Pancreas (tissue), 10 donors: Measurements from ENCODE around the gene UBAP1. TPM values are rescaled to one million over a fixed set of nuclear protein-coding genes. Genes with fewer than 3 reads are reported as not detected.
"Not testable (repeated sequence)": the region's sequence is repeated elsewhere in the genome, so short reads cannot be mapped to it uniquely, and the experiment has no call there.

Experiments used
- ATAC-seq, 4 donors: fragments of 200-7000 bp; cut with Tn5 transposase; one replicate each; pipeline versions ENCODE4 v1.8.0 to v1.9.1; 2020; ENCODE audit warnings: mild to moderate bottlenecking in 4 of 4, moderate library complexity in 4 of 4
- DNase-seq, 6 donors: peaks; one replicate each; pipeline ENCODE4 v3.0.0-alpha.2; 2020
- FAIRE-seq: peaks from 2 replicates; lab custom pipeline; 2012; peaks lifted over from hg19 to GRCh38; lab: Jason Lieb, UNC
- H3K27ac ChIP-seq, 4 donors: fragments of 200-600 bp; sonication (generic); 1 replicate in 3 of 4; 2 replicates in 1 of 4; pipeline versions ENCODE4 v1.5.0 to v1.8.0; 2020
- H3K27me3 ChIP-seq, 4 donors: fragments of 200-600 bp; one replicate each; pipeline ENCODE4 v1.8.0; 2021
- H3K36me3 ChIP-seq, 3 donors: fragments of 200-600 bp; sonication (generic) in 1 of 3; one replicate each; pipeline versions ENCODE4 v1.5.0 to v1.8.0; 2020 to 2021
- H3K4me1 ChIP-seq, 3 donors: fragments of 200-600 bp; one replicate each; pipeline ENCODE4 v1.8.0; 2021
- H3K4me3 ChIP-seq, 4 donors: fragments of 200-600 bp; sonication (generic) in 2 of 4; one replicate each; pipeline versions ENCODE4 v1.5.0 to v1.8.0; 2020 to 2021
- H3K9me3 ChIP-seq, 4 donors: fragments of 200-600 bp; one replicate each; pipeline ENCODE4 v1.8.0; 2021
- WGBS, 2 donors: extraction: QIAGEN DNeasy Blood & Tissue Kit; methylation state at CpG; one replicate each; pipeline ENCODE4 v1.1.7; 2013; 5-methylcytosine and 5-hydroxymethylcytosine counted together
- intact Hi-C, 3 donors: fragments of 100-400 bp; cut with DNase I; formaldehyde crosslinking; loops; one replicate each; pipeline versions ENCODE4 v1.11.1 to v1.14.2; 2022
- polyA plus RNA-seq, 2 donors: library from polyadenylated mRNA; stranded (reverse); fragments of 200-250 nt; gene quantifications; one replicate each; pipeline ENCODE4 v1.2.3, GENCODE V29; 2013
- total RNA-seq, 6 donors: library from RNA; stranded (reverse); fragmentation: NEBNext Ultra II Directional in 4 of 6; extraction: Animal tissue kit (Norgen Biotek cat#: 25700) in 4 of 6; gene quantifications; one replicate each; pipeline versions ENCODE4 v1.2.1 to v1.2.4, GENCODE V29; 2021 to 2023
- TF ChIP-seq, protein P1 (sequence below), 4 donors: fragments of 200-600 bp; sonication (generic) in 3 of 4; IDR thresholded peaks; one replicate each; pipeline versions ENCODE4 v1.5.0 to v1.8.0; 2021; ENCODE audit warnings: antibody characterized with exemption in 4 of 4
- donor health status: healthy with polysubstance abuse.
- donor health status: DM: no; HTN: no; CAD: no; lungs with moderate emphysema.
- donor health status: DM: no; HTN: no; CAD: no.
- donor health status: control.
- donor health status: control.
- donor health status: Bipolar disorder and iron deficiency.
- donor health status: DM: yes; HTN: yes; CAD: no.
- donor health status: DM: no; HTN: no; CAD: no.
- donor health status: DM: no; HTN: no; CAD: no.
- donor health status: DM: yes; HTN: yes; CAD: no.

UBAP1 gene
- total and polyA plus RNA-seq, 8 donors, result 12.1 to 25.6 (median 17.0) TPM

DNA sequence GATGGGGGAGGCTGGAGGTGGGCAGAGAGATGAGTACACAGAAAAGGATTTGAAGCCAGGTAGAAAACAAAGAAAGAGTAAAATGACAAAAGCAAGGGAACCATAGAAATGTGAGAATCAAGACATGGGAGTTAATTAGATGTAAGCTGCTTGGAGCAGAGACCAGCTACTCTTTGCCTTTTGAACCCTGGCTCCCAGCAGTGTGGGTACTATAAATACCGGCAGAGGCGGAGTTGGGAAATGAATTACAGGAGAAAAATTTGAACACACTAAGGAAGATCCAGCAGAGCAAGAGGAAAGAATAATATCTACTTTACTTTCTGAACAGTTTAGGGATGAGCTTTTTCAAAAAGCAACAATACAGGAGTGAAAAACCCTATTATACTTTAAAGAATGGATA, 113.7 kb downstream of the UBAP1 start:
- no peak for FAIRE-seq
- Histone ChIP-seq H3K27ac (no peak overlapping the region), H3K36me3 (no peaks in the 10 kb centered on the region), H3K27me3 (no peaks in the 10 kb centered on the region), H3K4me3 (no peak overlapping the region), H3K4me1 (no peaks in the 10 kb centered on the region), H3K9me3 (no peaks in the 10 kb centered on the region)
- TF ChIP-seq, protein P1, sequence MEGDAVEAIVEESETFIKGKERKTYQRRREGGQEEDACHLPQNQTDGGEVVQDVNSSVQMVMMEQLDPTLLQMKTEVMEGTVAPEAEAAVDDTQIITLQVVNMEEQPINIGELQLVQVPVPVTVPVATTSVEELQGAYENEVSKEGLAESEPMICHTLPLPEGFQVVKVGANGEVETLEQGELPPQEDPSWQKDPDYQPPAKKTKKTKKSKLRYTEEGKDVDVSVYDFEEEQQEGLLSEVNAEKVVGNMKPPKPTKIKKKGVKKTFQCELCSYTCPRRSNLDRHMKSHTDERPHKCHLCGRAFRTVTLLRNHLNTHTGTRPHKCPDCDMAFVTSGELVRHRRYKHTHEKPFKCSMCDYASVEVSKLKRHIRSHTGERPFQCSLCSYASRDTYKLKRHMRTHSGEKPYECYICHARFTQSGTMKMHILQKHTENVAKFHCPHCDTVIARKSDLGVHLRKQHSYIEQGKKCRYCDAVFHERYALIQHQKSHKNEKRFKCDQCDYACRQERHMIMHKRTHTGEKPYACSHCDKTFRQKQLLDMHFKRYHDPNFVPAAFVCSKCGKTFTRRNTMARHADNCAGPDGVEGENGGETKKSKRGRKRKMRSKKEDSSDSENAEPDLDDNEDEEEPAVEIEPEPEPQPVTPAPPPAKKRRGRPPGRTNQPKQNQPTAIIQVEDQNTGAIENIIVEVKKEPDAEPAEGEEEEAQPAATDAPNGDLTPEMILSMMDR (IDR thresholded peaks at IDR 0.05), result no peak
- no peak for ATAC-seq
- intact Hi-C loops, result no loop called here
- WGBS, 2 donors, result 71 to 75% methylated on average over 2 of the region's 2 CpGs
- no peak for DNase-seq

DNA sequence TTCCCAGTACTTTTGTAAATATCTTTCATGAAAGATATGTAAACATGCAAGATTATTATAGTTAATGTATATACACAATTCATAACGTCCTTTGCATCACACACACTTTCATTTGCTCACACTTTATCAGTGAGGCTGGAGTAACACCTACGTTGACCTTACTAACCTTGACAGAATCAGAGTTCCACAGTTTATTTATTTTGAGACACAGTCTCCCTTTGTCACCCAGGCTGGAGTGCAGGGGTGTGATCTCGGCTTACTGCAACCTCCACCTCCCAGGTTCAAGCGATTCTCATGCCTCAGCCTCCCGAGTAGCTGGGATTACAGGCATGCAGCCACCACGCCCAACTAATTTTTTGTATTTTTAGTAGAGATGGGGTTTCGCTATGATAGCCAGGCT, 122.2 kb downstream of the UBAP1 start:
- WGBS, 2 donors, result 60 to 61% methylated on average over 7 of the region's 7 CpGs
- H3K27ac ChIP-seq, H3K36me3 ChIP-seq, H3K4me3 ChIP-seq, intact Hi-C loops, ATAC-seq, H3K4me1 ChIP-seq, H3K27me3 ChIP-seq, DNase-seq, FAIRE-seq, H3K9me3 ChIP-seq: not testable (repeated sequence)

Other genes starting within 250 kb of the UBAP1 start
- 10 to 100 TPM; 12.4 to 22.8 (median 15.1) TPM for gene UBAP2, start 130.2 kb upstream of the UBAP1 start, total RNA-seq
- gene UBAP2, start 130.2 kb upstream of the UBAP1 start, polyA plus RNA-seq, result 10 to 100 TPM; 10.3 to 11.8 TPM
- 10 to 100 TPM; 12.0 to 22.1 (median 15.0) TPM for gene DCAF12, start 52.3 kb upstream of the UBAP1 start, total RNA-seq
- 10 to 100 TPM in 1 of 2 donors, 1 to 10 TPM in 1; 5.7 to 11.7 TPM for gene DCAF12, start 52.3 kb upstream of the UBAP1 start, polyA plus RNA-seq
- under 1 TPM; 0.37 to 0.69 (median 0.48) TPM for gene KIF24, start 150.2 kb downstream of the UBAP1 start, total RNA-seq
- under 1 TPM; 0.38 to 0.52 TPM for gene KIF24, start 150.2 kb downstream of the UBAP1 start, polyA plus RNA-seq
- gene NUDT2, start 150.5 kb downstream of the UBAP1 start, total RNA-seq, result 10 to 100 TPM in 5 of 6 donors, 1 to 10 TPM in 1; 9.7 to 16.8 (median 13.2) TPM
- gene NUDT2, start 150.5 kb downstream of the UBAP1 start, polyA plus RNA-seq, result 10 to 100 TPM; 13.7 to 32.6 TPM
- 10 to 100 TPM in 4 of 6 donors, 1 to 10 TPM in 2; 4.0 to 17.5 (median 10.8) TPM for gene MYORG, start 197.9 kb downstream of the UBAP1 start, total RNA-seq
- gene MYORG, start 197.9 kb downstream of the UBAP1 start, polyA plus RNA-seq, result 1 to 10 TPM; 1.8 to 2.3 TPM